AG10803 (cell line): ENCODE results near the gene UBTD1.

Experiments used
- DNase-seq: peaks from one replicate; pipeline ENCODE4 v3.0.0; 2010; ENCODE audit warnings: low read depth
- H3K4me3 ChIP-seq: 2 replicates; pipeline ENCODE4 v1.5.1; 2011; ENCODE audit warnings: mild to moderate bottlenecking, low read length, control low read depth
- CTCF ChIP-seq: conservative IDR thresholded peaks from 2 replicates; pipeline ENCODE4 v1.5.1; 2011; ENCODE audit warnings: mild to moderate bottlenecking, low read length, control low read depth, inconsistent platforms

Gene UBTD1

DNA sequence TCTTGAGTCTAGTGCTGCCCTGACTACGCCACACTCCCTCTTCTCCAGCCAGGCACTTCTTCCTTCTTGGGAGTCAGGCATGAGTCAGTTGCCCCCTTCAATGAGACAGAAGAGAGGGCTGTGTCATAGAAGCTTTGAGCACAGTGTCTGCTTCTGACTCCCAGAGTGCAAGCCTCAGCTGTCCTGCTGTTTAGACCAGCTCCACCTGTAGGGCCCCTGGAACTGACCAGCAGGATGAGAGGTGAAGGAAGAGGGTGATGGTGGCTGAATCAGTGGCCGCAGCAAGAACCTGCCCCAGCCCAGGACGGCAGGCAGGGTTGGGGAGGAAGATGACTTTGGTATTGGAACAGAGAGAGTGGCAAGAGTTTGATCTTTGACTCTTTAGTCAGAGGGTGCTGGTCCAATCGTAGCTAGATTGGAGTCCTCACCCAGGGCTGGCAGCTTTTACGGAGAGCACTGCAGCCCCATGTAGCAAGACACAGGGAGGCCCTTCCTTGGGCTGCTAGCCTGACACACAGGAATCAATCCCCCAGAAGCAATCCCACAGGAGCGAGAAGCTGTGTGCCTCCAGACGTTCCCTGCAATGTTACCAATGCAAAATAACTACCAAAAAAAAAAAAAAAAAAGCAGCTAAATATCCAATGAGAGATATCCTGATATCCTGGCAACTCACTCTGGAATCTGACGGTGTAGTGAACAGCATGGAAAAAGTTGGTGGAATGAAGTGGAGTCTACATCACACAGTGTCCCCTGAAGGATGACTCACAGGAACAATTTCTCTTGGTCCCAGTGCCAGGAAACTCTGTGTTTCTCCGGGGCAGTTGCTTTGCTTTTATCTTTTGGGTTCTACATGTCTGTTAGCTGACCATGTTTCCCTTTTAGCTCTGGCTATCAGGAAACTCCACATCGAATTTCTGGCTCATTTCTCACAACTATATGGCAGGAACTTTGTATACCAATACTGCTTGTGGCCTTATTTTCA is 97.7 kb downstream of the UBTD1 start:
- peak; percentile 78 for DNase-seq
- no peak overlapping the region for H3K4me3 ChIP-seq
- TF ChIP-seq CTCF = no peak; the same call in 1 of the 2 replicates

- no peak overlapping the region for H3K4me3 ChIP-seq
- TF ChIP-seq CTCF = no peak
- no peak for DNase-seq
Observed at GRCh38 chr10:97597778-97598177, 99.1 kb downstream of the UBTD1 start.

- DNase-seq = no peak
- no peak for TF ChIP-seq CTCF
- no peak overlapping the region for H3K4me3 ChIP-seq
Observed at GRCh38 chr10:97598407-97599271, 99.9 kb downstream of the UBTD1 start.

GRCh38 chr10:97599272-97599619 is 100.5 kb downstream of the UBTD1 start:
- H3K4me3 ChIP-seq = no peak overlapping the region
- no peak for DNase-seq
- TF ChIP-seq CTCF = no peak

- no peak overlapping the region for H3K4me3 ChIP-seq
- no peak for DNase-seq
Observed at GRCh38 chr10:97600616-97601015, 101.9 kb downstream of the UBTD1 start.

More at GRCh38 chr10:97600616-97601015, 101.9 kb downstream of the UBTD1 start:
- TF ChIP-seq CTCF = no peak
